HL-60 (cell line): Measurements from ENCODE around the gene CHSY1.

Source experiments
- DNase-seq, 2 experiments: peaks; one replicate each; pipeline ENCODE4 v3.0.0-alpha.2; 2010 to 2020; ENCODE audit warnings: low read depth in 1 of 2, low spot score in 1 of 2
- H3K27ac ChIP-seq: fragments of 250-450 bp; sonication (Bioruptor Pico); replicated peaks from 2 replicates; pipeline ENCODE4 v1.5.1; 2020; ENCODE audit warnings: mild to moderate bottlenecking, moderate library complexity
- H3K27me3 ChIP-seq: fragments of 250-450 bp; sonication (Bioruptor Pico); 2 replicates; pipeline ENCODE4 v1.5.1; 2021; ENCODE audit warnings: mild to moderate bottlenecking, moderate library complexity; ENCODE audit not compliant: insufficient read depth, poor library complexity, severe bottlenecking
- H3K4me3 ChIP-seq: replicated peaks from 2 replicates; pipeline ENCODE4 v1.5.1; 2011; ENCODE audit warnings: mild to moderate bottlenecking, control low read depth, low read length; ENCODE audit not compliant: insufficient read depth
- CTCF ChIP-seq: IDR thresholded peaks from one replicate; pipeline ENCODE4 v1.5.1; 2011; ENCODE audit warnings: low read length, control low read depth, inconsistent platforms; ENCODE audit not compliant: insufficient read depth
- GABPA ChIP-seq: IDR thresholded peaks from 2 replicates; pipeline ENCODE4 v1.6.1; 2012; ENCODE audit warnings: low read depth
- POLR2AphosphoS5 ChIP-seq: IDR thresholded peaks from 2 replicates; pipeline ENCODE4 v1.6.1; 2012; ENCODE audit warnings: low read depth
- REST ChIP-seq: IDR thresholded peaks from 2 replicates; pipeline ENCODE4 v1.6.1; 2012; ENCODE audit warnings: low read depth; ENCODE audit not compliant: insufficient replicate concordance
- SPI1 ChIP-seq: IDR thresholded peaks from 2 replicates; pipeline ENCODE4 v1.6.1; 2012; ENCODE audit warnings: low read depth, mild to moderate bottlenecking, borderline replicate concordance

CHSY1 gene

GRCh38 chr15:101167411-101167752 lies 84.5 kb downstream of the CHSY1 start:
- no peak for DNase-seq
- peak overlapping the region; percentile 58 for H3K27ac ChIP-seq
- H3K27me3 ChIP-seq = no peaks in the 10 kb centered on the region
- no peak overlapping the region for H3K4me3 ChIP-seq
- TF ChIP-seq POLR2AphosphoS5 (no peak), CTCF (no peak), GABPA (no peak), SPI1 (no peak), REST (no peak)

GRCh38 chr15:101165905-101166471 lies 85.9 kb downstream of the CHSY1 start:
- H3K4me3 ChIP-seq = no peak overlapping the region
- TF ChIP-seq POLR2AphosphoS5 (no peak), GABPA (no peak), REST (no peak), CTCF (no peak), SPI1 (no peak)
- H3K27ac ChIP-seq = no peak overlapping the region
- no peak for DNase-seq
- no peaks in the 10 kb centered on the region for H3K27me3 ChIP-seq

- DNase-seq = no peak
- no peak for TF ChIP-seq POLR2AphosphoS5
- Histone ChIP-seq H3K27me3 (no peaks in the 10 kb centered on the region), H3K27ac (no peak overlapping the region), H3K4me3 (no peak overlapping the region)
These were observed 89.0 kb downstream of the CHSY1 start for GRCh38 chr15:101162701-101163483.

GRCh38 chr15:101161656-101162055 lies 90.2 kb downstream of the CHSY1 start:
- DNase-seq = no peak
- H3K4me3 ChIP-seq = no peak overlapping the region
- H3K27ac ChIP-seq = no peak overlapping the region
- H3K27me3 ChIP-seq = no peaks in the 10 kb centered on the region
- TF ChIP-seq REST (no peak), GABPA (no peak), CTCF (no peak), POLR2AphosphoS5 (no peak), SPI1 (no peak)
